HEK293T (cell line): ENCODE measurements around the gene LKAAEAR1.

Source experiments
- FOXK2 ChIP-seq: fragments of 450-650 bp; IDR thresholded peaks from 2 replicates; pipeline ENCODE4 v1.6.1; 2016; ENCODE audit warnings: mild to moderate bottlenecking
- PKNOX1 ChIP-seq: fragments of 450-650 bp; IDR thresholded peaks from 2 replicates; pipeline ENCODE4 v1.6.1; 2016

GRCh38 chr20:64106981-64107735 lies 23.0 kb upstream of the LKAAEAR1 start, which contains the start of gene NPBWR2:
- TF ChIP-seq FOXK2, result no peak
- TF ChIP-seq PKNOX1, result no peak
